BE2C (cell line): ENCODE results near the gene INPP4B.

ENCODE experiments used
- DNase-seq: peaks from one replicate; pipeline ENCODE4 v3.0.0-alpha.2; 2020
- H3K27me3 ChIP-seq: fragments of 250-450 bp; sonication (Bioruptor Pico); 2 replicates; pipeline ENCODE4 v1.5.1; 2020; ENCODE audit warnings: mild to moderate bottlenecking
- H3K36me3 ChIP-seq: fragments of 250-450 bp; sonication (Bioruptor Pico); 2 replicates; pipeline ENCODE4 v1.5.1; 2020; ENCODE audit warnings: mild to moderate bottlenecking
- H3K4me1 ChIP-seq: fragments of 250-450 bp; sonication (Bioruptor Pico); 2 replicates; pipeline ENCODE4 v1.5.1; 2020
- H3K4me3 ChIP-seq: 2 replicates; pipeline ENCODE4 v1.5.1; 2011; ENCODE audit warnings: low read depth, low read length
- H3K9me3 ChIP-seq: fragments of 250-450 bp; sonication (Bioruptor Pico); 2 replicates; pipeline ENCODE4 v1.5.1; 2020
- TF ChIP-seq, protein P1 (sequence below): IDR thresholded peaks from 2 replicates; pipeline ENCODE4 v1.5.1; 2012; ENCODE audit warnings: mild to moderate bottlenecking, low read depth, low read length

Gene INPP4B

DNA sequence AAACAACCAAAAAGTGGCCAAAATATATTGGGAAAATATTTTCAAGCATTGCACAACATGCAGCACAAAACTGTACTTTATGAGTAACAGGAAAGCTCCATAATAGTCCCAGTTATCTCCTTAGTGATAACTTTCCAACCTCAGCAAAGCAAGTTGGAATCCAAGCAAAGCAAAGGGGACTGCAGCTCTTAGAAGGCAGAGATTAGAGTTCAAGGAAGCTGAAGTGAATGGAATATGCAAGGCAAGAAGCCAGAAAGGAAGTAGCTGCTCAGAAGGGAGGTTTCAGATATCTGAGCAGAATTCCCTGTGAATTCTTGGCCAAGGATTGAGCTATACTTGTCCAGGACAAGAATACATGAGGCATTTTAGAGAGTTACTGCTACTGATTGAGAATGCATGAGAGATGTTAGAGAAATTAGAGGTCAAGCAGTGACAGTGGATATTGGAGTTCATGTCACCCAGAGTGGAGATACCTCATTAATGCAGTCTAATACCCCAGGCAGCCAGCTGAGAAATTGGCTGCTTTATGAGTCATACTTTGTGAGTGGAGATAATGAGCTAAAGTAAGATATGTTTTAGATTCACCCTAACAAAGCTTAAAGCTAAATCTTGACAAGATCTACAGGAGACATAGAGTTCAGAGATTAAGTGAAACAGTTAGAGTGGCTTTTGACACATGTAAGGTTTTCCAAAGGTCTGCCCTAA is 102.8 kb downstream of the INPP4B start:
- Histone ChIP-seq H3K4me3 (no peak overlapping the region), H3K9me3 (no peaks in the 10 kb centered on the region), H3K36me3 (no peaks in the 10 kb centered on the region), H3K27me3 (no peaks in the 10 kb centered on the region), H3K4me1 (no peaks in the 10 kb centered on the region)
- no peak for DNase-seq
- TF ChIP-seq, protein P1, sequence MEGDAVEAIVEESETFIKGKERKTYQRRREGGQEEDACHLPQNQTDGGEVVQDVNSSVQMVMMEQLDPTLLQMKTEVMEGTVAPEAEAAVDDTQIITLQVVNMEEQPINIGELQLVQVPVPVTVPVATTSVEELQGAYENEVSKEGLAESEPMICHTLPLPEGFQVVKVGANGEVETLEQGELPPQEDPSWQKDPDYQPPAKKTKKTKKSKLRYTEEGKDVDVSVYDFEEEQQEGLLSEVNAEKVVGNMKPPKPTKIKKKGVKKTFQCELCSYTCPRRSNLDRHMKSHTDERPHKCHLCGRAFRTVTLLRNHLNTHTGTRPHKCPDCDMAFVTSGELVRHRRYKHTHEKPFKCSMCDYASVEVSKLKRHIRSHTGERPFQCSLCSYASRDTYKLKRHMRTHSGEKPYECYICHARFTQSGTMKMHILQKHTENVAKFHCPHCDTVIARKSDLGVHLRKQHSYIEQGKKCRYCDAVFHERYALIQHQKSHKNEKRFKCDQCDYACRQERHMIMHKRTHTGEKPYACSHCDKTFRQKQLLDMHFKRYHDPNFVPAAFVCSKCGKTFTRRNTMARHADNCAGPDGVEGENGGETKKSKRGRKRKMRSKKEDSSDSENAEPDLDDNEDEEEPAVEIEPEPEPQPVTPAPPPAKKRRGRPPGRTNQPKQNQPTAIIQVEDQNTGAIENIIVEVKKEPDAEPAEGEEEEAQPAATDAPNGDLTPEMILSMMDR = no peak

DNA sequence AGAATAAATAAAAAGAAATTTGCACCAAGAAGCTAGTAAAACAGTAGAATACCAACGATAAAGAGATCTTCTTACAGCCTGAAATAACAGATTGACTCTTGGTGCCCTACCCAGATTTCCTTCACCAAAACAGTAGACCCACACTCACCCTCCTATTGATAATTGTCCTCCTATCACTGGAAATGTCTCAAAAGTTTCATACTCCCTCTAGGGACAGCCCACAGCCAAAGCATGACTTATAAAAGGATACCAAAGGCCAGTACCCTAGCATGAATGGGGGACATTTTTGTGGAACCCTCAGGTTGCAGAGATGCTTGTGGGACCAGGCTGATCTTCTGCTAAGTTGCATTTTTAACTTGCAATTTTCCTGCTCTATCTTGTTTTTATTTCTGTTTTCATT is 104.1 kb downstream of the INPP4B start:
- TF ChIP-seq, protein P1 = peak; percentile 30

DNA sequence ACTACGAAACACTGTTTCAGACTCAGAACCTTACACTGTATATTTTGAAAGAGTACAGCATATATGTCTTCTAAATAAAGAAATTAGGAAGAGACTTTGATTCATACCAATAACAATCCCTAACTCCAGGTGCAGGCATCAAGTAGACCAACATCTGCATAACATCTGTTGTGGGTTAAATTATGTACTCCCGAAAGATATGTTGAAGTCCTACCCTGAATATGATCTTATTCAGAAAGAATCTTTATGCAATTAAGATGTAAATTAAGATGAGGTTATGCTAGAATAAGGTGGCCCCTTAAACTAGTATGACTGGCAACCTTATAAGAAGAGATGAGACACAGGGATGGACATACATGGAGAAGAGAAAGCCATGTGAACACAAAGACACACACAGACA is 117.9 kb downstream of the INPP4B start:
- TF ChIP-seq, protein P1 = no peak
- no peak for DNase-seq
- H3K27me3 ChIP-seq = no peaks in the 10 kb centered on the region

More for the DNA sequence above, 104.1 kb downstream of the INPP4B start:
- no peak for DNase-seq
- no peak overlapping the region for H3K4me3 ChIP-seq
- H3K4me1 ChIP-seq = no peaks in the 10 kb centered on the region
- no peaks in the 10 kb centered on the region for H3K36me3 ChIP-seq
- H3K27me3 ChIP-seq = no peaks in the 10 kb centered on the region
- no peaks in the 10 kb centered on the region for H3K9me3 ChIP-seq

DNA sequence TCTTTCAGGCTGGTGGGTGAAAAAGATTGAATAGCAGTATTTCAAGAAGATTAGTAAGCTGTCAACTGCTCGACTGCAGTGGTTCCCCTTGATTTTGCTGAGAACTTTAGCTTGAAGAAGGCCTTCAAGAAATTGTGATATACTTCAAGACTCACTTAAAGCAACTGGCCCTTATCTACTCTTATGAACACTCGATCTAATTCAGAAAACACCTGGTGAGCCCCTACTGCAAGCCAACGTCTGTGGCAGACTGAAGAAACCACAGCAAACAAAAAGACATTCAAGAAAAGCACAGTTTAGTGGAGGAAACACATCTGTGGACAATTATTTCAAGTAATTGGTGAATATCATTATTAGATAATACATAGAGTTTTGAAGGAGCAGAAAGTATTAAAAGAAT is 119.0 kb downstream of the INPP4B start:
- TF ChIP-seq, protein P1 = no peak
- DNase-seq = no peak
- H3K36me3 ChIP-seq = no peaks in the 10 kb centered on the region

More for the DNA sequence above, 117.9 kb downstream of the INPP4B start:
- H3K4me1 ChIP-seq = no peaks in the 10 kb centered on the region
- no peaks in the 10 kb centered on the region for H3K9me3 ChIP-seq
- no peak overlapping the region for H3K4me3 ChIP-seq
- no peaks in the 10 kb centered on the region for H3K36me3 ChIP-seq

DNA sequence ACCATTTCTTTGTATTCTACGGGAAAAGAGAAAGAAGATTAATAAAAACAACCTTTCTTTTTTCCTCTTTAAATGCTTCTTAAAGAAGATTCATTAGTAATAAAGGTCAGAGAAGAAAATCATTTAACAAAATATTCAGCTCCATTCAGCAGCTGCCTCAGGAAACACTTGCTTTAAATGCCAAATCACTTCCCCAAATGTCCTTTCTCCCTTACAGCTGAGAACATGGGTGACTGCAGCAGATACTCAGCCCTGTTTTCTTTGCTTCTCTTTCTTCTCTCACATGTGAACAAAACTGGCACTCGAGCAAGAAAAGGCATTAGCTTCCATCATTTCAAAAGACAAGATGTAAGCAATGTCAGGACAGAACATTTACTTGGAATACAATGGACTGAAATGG is 120.2 kb downstream of the INPP4B start:
- Histone ChIP-seq H3K4me1 (no peaks in the 10 kb centered on the region), H3K9me3 (no peaks in the 10 kb centered on the region), H3K36me3 (no peaks in the 10 kb centered on the region), H3K4me3 (no peak overlapping the region), H3K27me3 (no peaks in the 10 kb centered on the region)
- TF ChIP-seq, protein P1 = no peak
- DNase-seq = no peak

More for the DNA sequence above, 119.0 kb downstream of the INPP4B start:
- Histone ChIP-seq H3K4me1 (no peaks in the 10 kb centered on the region), H3K27me3 (no peaks in the 10 kb centered on the region), H3K9me3 (no peaks in the 10 kb centered on the region), H3K4me3 (no peak overlapping the region)

DNA sequence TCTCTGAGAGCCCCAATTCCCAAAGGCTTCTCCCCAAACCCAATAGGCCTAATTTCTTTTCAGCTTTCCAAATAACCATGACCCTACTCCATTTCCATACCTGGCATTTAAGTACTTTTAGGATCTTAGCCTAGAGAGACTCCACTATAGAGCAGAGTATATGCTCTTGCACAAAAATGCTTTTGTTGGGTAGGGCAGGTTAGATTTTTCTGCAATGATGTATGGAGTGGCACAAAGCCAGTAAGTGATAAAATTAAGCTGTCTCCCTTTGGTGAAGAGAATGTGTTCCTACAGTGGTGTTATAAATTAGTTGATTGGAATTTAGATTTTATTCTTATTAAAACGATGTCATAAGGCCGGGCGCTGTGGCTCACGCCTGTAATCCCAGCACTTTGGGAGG is 124.9 kb downstream of the INPP4B start:
- Histone ChIP-seq H3K27me3 (no peaks in the 10 kb centered on the region), H3K4me3 (no peak overlapping the region), H3K9me3 (no peaks in the 10 kb centered on the region), H3K4me1 (no peaks in the 10 kb centered on the region), H3K36me3 (no peaks in the 10 kb centered on the region)
- no peak for DNase-seq
- TF ChIP-seq, protein P1 = no peak
